Stimulated activated CD4-positive, alpha-beta T cell treated with anti-CD3 and anti-CD28 coated beads, TNF-alpha, amount 100 ng/mL, for 1 hour (primary cell): ENCODE data around the gene TCFL5.

Experiments
- DNase-seq, 3 donors: peaks; one replicate each; pipeline ENCODE4 v3.0.0-alpha.2; 2020; ENCODE audit warnings: low read depth in 3 of 3, low spot score in 1 of 3

TCFL5 gene

GRCh38 chr20:62861726-62862336 is at the start of gene TCFL5:
TCFL5 (minus strand) TSS chr20:62861822; CDS start chr20:62861670, 152 bp downstream.
- DNase-seq, result peak; percentile 87 to 96 (median 94)

- no peak for DNase-seq
Measured at GRCh38 chr20:62910777-62911497, 49.3 kb upstream of the TCFL5 start.

GRCh38 chr20:62910217-62910766 is 48.7 kb upstream of the TCFL5 start:
- DNase-seq, result no peak

- no peak for DNase-seq
Measured at GRCh38 chr20:62908971-62909791, 47.6 kb upstream of the TCFL5 start.

GRCh38 chr20:62907384-62908317 is 46.0 kb upstream of the TCFL5 start:
- no peak for DNase-seq

GRCh38 chr20:62906647-62907375 is 45.2 kb upstream of the TCFL5 start:
- no peak for DNase-seq

- no peak for DNase-seq
Measured at GRCh38 chr20:62906209-62906608, 44.6 kb upstream of the TCFL5 start.

GRCh38 chr20:62905536-62906117 is 44.0 kb upstream of the TCFL5 start:
- no peak for DNase-seq

- no peak for DNase-seq
Measured at GRCh38 chr20:62902926-62903615, 41.4 kb upstream of the TCFL5 start.

- DNase-seq, result no peak
Measured at GRCh38 chr20:62901891-62902290, 40.3 kb upstream of the TCFL5 start.

GRCh38 chr20:62900692-62901584 is 39.3 kb upstream of the TCFL5 start:
- no peak for DNase-seq

- peak; percentile 46 to 59 (median 55) for DNase-seq
Measured at GRCh38 chr20:62900052-62900691, 38.5 kb upstream of the TCFL5 start.

- no peak for DNase-seq
Measured at GRCh38 chr20:62899633-62900051, 38.0 kb upstream of the TCFL5 start.

GRCh38 chr20:62898970-62899632 is 37.5 kb upstream of the TCFL5 start:
- DNase-seq, result no peak

- no peak for DNase-seq
Measured at GRCh38 chr20:62898093-62898964, 36.7 kb upstream of the TCFL5 start.

- DNase-seq, result no peak
Measured at GRCh38 chr20:62897666-62898065, 36.0 kb upstream of the TCFL5 start.
